HG03565 (cell line): ENCODE data around the gene NMS.
"Not testable (repeated sequence)": the region's sequence is repeated elsewhere in the genome, so short reads cannot be mapped to it uniquely, and the experiment has no call there.

Experiments used
- ATAC-seq: cut with Tn5 transposase; IDR thresholded peaks from one replicate; pipeline ENCODE4 v1.9.1; 2021; ENCODE audit warnings: mild to moderate bottlenecking, moderate library complexity; ENCODE audit not compliant: unreplicated experiment

The NMS gene, protein sequence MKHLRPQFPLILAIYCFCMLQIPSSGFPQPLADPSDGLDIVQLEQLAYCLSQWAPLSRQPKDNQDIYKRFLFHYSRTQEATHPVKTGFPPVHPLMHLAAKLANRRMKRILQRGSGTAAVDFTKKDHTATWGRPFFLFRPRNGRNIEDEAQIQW

GRCh38 chr2:100470182-100470581 lies at the start of gene NMS:
TSS of gene NMS (plus strand) at chr2:100470482. CDS start at chr2:100470489, 7 bp downstream.
- no peak for ATAC-seq

GRCh38 chr2:100422320-100423055 lies 47.8 kb upstream of the NMS start:
- no peak for ATAC-seq

- no peak for ATAC-seq
Measured at GRCh38 chr2:100423631-100424030, 46.7 kb upstream of the NMS start.

DNA sequence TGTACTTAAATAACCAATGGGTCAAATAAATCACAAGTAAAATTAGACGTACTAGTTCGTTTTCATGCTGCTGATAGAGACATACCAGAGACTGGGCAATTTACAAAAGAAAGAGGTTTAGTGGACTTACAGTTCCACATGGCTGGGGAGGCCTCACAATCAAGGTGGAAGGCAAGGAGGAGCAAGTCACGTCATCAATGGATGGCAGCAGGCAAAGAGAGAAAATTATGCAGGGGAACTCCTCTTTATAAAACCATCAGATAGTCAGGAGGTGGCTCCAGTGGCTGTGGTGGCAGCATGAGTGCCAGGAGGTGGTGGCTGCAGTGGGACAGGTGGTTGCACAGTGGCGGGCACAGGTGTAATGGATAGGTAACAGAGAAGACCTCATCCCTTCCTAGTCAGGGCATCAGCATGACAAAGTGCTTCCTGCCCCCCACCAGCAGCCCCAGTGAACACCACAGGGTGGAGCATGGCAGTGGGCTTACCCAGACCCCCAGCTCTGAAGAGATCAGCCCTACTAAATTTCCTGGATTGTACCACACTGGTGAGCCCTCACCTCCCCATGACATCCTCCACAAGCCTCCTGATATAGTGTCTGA lies 45.9 kb upstream of the NMS start:
- ATAC-seq, result no peak

- ATAC-seq, result no peak
Measured at GRCh38 chr2:100425107-100425506, 45.2 kb upstream of the NMS start.

DNA sequence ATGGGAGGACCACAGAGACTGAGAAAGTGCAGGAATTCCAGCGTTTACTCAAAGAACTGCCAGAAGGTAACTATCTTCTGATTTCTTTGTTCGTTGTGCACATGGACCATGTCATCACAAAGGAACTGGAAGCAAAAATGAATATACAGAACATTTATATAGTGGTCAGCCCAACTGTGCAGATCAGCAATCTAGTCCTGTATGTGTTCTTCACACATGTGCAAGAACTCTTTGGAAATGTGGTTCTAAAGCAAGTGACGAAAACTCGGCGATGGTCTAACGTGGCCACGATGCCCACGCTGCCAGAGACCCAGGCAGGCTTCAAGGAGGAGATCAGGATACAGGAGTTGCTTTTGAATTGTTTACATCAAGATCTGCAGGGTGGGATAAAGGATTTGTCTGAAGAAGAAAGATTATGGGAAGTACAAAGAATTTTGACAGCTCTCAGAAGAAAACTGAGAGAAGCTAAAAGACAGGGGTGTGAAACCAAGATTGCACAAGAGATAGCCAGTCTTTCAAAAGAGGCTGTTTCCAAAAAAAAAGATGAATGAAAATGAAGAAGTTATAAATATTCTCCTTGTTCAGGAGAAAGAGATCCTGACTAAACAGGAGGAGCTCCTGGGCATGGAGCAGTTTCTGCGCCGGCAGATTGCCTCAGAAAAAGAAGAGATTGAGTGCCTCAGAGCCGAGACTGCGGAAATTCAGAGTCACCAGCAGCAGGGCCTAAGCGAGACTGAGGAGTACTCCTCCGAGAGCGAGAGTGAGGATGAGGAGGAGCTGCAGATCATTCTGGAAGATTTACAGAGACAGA lies 44.5 kb upstream of the NMS start:
- no peak for ATAC-seq

- ATAC-seq, result no peak
Measured at GRCh38 chr2:100426384-100426720, 43.9 kb upstream of the NMS start.

- no peak for ATAC-seq
Measured at GRCh38 chr2:100427111-100427510, 43.2 kb upstream of the NMS start.

- ATAC-seq, result no peak
Measured at GRCh38 chr2:100427627-100428258, 42.5 kb upstream of the NMS start.

- ATAC-seq, result no peak
Measured at GRCh38 chr2:100429726-100430125, 40.6 kb upstream of the NMS start.

GRCh38 chr2:100437751-100438150 lies 32.5 kb upstream of the NMS start:
- ATAC-seq, result no peak

GRCh38 chr2:100446696-100447095 lies 23.6 kb upstream of the NMS start:
- no peak for ATAC-seq

- no peak for ATAC-seq
Measured at GRCh38 chr2:100451092-100451491, 19.2 kb upstream of the NMS start.

DNA sequence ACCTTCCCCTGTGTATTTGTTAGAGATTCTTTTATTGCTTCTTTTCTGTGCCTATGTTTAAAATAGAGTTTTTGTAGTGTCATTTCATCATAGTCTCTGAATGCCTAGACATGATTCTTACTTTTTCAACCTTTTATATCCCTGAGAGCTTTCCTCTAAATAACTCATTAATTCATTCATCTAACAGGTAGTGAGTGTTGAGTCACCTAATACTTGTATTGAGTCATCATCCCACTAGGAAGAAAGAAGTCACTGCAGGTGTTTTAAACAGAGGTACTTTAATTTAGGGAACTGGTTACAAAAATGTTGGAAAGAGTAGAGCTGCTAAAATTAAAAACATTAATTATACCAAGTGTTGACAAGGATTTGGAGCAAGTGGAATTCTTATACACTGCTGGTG lies 18.5 kb upstream of the NMS start:
- ATAC-seq, result no peak

DNA sequence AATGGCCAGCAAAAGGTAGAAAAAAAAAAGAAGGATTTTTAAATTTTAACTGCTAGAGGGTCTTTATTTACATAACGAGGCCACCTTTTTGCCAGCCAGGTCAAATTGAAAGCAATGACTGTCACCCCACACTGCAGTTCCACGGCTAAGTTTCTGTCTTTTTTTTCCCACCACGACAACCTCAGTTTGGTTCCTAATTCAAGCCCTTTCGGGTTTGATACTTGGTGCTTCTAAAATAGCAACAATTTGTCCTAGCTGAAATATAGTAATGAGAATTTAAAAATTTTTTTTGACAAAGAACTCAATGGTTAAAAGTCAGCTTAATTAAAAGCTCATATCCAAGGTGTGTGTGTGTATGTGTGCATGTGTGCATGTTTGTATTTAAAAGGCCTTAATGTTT lies 16.4 kb upstream of the NMS start:
- peak; percentile 61 for ATAC-seq

- not testable (repeated sequence) for ATAC-seq
Measured at GRCh38 chr2:100456357-100456756, 13.9 kb upstream of the NMS start.

- no peak for ATAC-seq
Measured at GRCh38 chr2:100460904-100461530, 9.3 kb upstream of the NMS start.

DNA sequence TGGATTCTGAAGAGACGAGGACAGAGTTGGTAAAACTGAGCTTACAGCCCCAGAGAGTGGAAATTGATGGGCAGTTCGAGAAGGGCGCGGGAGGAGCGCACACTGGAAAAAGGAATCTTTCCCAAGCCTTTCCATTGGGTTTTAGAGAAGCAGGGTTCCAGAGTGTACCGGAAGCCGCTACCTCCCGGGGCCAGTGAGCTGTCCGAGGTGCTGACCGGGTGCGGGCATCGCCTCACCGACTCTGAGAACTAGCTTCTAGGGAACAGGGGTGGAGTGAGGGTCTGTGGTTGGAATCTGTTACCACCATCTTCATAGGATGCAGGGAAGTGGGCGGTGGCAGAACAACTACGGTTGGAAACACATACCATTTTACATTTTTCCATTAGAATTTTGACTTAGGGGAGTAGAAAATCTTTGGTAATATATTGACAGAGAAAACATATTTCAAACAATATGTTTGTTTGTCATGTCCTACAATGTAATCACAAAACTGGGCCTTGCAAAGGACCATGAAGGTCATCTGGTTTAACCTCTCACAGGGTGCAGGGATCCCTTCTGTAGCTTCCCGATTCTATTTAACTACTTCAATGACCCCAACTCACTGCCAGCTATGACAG lies 724 bp downstream of the NMS start:
- ATAC-seq, result no peak

- ATAC-seq, result no peak
Measured at GRCh38 chr2:100476606-100477005, 6.3 kb downstream of the NMS start.

- no peak for ATAC-seq
Measured at GRCh38 chr2:100482741-100483140, 12.5 kb downstream of the NMS start.
